Right lobe of liver (tissue), 4 donors: ENCODE results near the gene TK2.

Experiments used
- CTCF ChIP-seq, 4 donors: fragments of 200-600 bp in 3 of 4; fragments of 450-650 bp in 1 of 4; IDR thresholded peaks; one replicate each; pipeline versions ENCODE4 v1.5.1 to v1.8.0; 2016 to 2022; ENCODE audit warnings: antibody characterized with exemption in 4 of 4, mild to moderate bottlenecking in 2 of 4
- POLR2A ChIP-seq: fragments of 450-650 bp; IDR thresholded peaks from one replicate; pipeline ENCODE4 v1.6.1; 2017; ENCODE audit warnings: antibody characterized with exemption, mild to moderate bottlenecking
- donor health status: DM: no; HTN: no; CAD: no.
- donor health status: DM: no; HTN: no; CAD: no.
- donor health status: DM: no; HTN: yes; CAD: no.

DNA sequence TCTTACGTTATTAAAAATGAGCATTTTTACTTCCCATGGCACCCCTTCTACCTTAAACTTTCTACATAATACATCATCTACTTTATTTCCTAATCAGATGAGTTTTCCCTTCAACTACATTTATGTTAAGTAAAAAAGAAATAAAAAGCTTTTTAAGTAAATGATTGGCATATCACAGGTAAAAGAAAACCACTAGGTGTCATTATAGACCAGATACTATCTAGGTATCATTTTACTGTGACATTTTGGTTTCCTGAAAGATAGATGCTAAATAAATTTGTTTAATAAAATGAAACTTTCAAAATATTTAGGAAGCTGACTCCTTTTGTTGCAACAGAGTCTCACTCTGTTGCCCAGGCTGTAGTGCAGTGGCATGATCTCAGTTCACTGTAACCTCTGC lies 12.5 kb upstream of the TK2 start:
- TF ChIP-seq CTCF (IDR thresholded peaks at IDR 0.05) (peak in 2 of 4 donors; percentile 21 to 34), POLR2A (no peak)
